Common myeloid progenitor, CD34-positive (primary cell): Measurements from ENCODE around the gene ZDHHC14.
"Not testable (repeated sequence)": the region's sequence is repeated elsewhere in the genome, so short reads cannot be mapped to it uniquely, and the experiment has no call there.

ENCODE experiments used
- CTCF ChIA-PET: fragments of 350-600 bp; sonication (Branson Sonifier 250); formaldehyde crosslinking; loops from one replicate; lab custom pipeline; 2021; ENCODE audit warnings: antibody characterized with exemption; lab: Charles Lee
- POLR2A ChIA-PET: fragments of 350-600 bp; sonication (Branson Sonifier 250); formaldehyde crosslinking; loops from one replicate; lab custom pipeline; 2021; ENCODE audit warnings: antibody characterized with exemption; lab: Charles Lee
- DNase-seq, 3 donors: peaks; one replicate each; pipeline versions ENCODE4 v3.0.0 to v3.0.0-alpha.2; 2013
- H3K27ac ChIP-seq, 2 experiments: 1 replicate in 1 of 2; 2 replicates in 1 of 2; pipeline ENCODE4 v1.7.0; 2013; ENCODE audit warnings: inconsistent platforms in 2 of 2, low read length in 2 of 2, mild to moderate bottlenecking in 2 of 2, low read depth in 1 of 2, moderate library complexity in 1 of 2; ENCODE audit not compliant: severe bottlenecking in 2 of 2, insufficient read depth in 1 of 2, poor library complexity in 1 of 2
- H3K27me3 ChIP-seq, 5 experiments: replicated peaks in 2 of 5; 1 replicate in 3 of 5; 2 replicates in 2 of 5; pipeline versions ENCODE4 v1.6.1 to v1.7.0; 2013; ENCODE audit warnings: low read length in 4 of 5, mild to moderate bottlenecking in 2 of 5, moderate library complexity in 2 of 5, inconsistent platforms in 1 of 5; ENCODE audit not compliant: insufficient read depth in 5 of 5, control insufficient read depth in 4 of 5
- H3K36me3 ChIP-seq, 4 experiments: 1 replicate in 2 of 4; 2 replicates in 2 of 4; pipeline versions ENCODE4 v1.6.1 to v1.7.0; 2013; ENCODE audit warnings: low read length in 3 of 4, control low read depth in 1 of 4, mild to moderate bottlenecking in 1 of 4; ENCODE audit not compliant: control insufficient read depth in 4 of 4, insufficient read depth in 4 of 4
- H3K4me1 ChIP-seq, 4 experiments: 1 replicate in 3 of 4; 2 replicates in 1 of 4; pipeline versions ENCODE4 v1.6.1 to v1.7.1; 2013; ENCODE audit warnings: low read length in 3 of 4, mild to moderate bottlenecking in 3 of 4, control low read depth in 1 of 4, inconsistent platforms in 1 of 4, moderate library complexity in 1 of 4; ENCODE audit not compliant: control insufficient read depth in 4 of 4, insufficient read depth in 4 of 4; ENCODE audit errors: control extremely low read depth in 1 of 4
- H3K4me3 ChIP-seq, 7 experiments: 1 replicate in 4 of 7; 2 replicates in 3 of 7; pipeline versions ENCODE4 v1.5.1 to v1.7.0; 2013; ENCODE audit warnings: mild to moderate bottlenecking in 7 of 7, low read length in 6 of 7, moderate library complexity in 6 of 7, inconsistent platforms in 2 of 7, low read depth in 2 of 7, control low read depth in 1 of 7; ENCODE audit not compliant: insufficient read depth in 4 of 7, control insufficient read depth in 1 of 7; ENCODE audit errors: extremely low read depth in 1 of 7
- H3K9me3 ChIP-seq, 5 experiments: 1 replicate in 4 of 5; 2 replicates in 1 of 5; pipeline versions ENCODE4 v1.6.1 to v1.7.1; 2013; ENCODE audit warnings: low read length in 4 of 5, mild to moderate bottlenecking in 2 of 5, inconsistent platforms in 1 of 5, low read depth in 1 of 5, moderate library complexity in 1 of 5; ENCODE audit not compliant: control insufficient read depth in 4 of 5, insufficient read depth in 2 of 5; ENCODE audit errors: control extremely low read depth in 1 of 5
- WGBS: methylation state at CpG from one replicate; pipeline ENCODE4 v1.1.5; 2013; ENCODE audit not compliant: insufficient coverage; 5-methylcytosine and 5-hydroxymethylcytosine counted together

Gene ZDHHC14

DNA sequence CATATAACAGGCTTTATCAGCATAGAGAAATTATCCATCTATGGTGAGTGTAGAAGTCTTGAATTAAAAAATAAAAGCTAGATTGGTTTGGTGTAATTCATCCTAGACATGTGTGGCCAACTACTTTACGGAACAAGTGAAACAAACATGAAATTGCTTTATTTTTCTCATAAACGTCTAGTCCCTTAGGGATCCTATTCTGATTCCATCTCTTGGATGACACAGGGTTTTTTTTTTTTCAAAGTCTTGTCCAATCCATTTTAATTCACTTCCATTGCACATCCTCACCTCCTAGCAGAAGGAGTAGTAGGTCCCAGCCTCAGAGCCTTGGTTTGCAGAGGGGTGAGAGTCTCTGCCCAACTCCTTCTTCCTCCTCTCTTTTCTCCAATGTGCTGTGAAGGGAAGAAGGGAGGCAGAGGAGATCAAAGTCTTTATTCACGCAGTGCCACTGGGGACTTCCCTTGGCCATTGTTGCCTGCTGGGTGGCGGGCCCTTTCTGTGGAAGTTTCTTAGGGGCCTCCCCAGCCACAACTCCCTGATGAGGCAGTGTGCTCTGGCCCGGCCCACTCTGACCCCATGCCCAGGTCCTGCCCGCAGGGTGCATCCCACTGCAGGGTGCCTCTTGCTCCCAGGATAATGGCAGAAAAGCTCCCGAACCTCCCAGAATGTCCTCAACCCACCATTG, 337.7 kb downstream of the ZDHHC14 start:
- ChIA-PET CTCF (interaction anchor here (1.9 kb wide), 1 partner anchor 53 kb away, joined by 5 read pairs; no protein-coding TSS in a partner anchor), POLR2A (no interaction called here)
- H3K27ac ChIP-seq, result no peak overlapping the region
- H3K4me3 ChIP-seq, result no peak overlapping the region
- WGBS, result 95% methylated on average over 6 of the region's 7 CpGs
- no peak for DNase-seq
- no peaks in the 10 kb centered on the region for H3K36me3 ChIP-seq
- H3K27me3 ChIP-seq, result no peaks in the 10 kb centered on the region
- H3K9me3 ChIP-seq, result no peaks in the 10 kb centered on the region
- no peaks in the 10 kb centered on the region for H3K4me1 ChIP-seq

DNA sequence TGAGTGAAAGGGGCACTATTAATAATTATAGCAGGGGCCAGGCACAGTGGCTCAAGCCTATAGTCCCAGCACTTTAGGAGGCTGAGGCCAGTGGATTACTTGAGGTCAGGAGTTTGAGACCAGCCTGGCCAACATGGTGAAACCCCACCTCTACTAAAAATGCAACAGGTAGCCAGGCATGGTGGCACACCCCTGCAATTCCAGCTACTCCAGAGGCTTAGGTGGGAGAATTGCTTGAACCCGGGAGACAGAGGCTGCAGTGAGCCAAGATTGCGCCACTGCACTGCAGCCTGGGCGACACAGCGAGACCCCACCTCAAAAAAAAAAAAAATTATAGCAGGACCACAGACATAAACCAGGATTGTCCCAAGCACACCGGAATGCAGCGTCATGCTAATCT, 340.0 kb downstream of the ZDHHC14 start:
- CTCF ChIA-PET, result interaction anchor here (1.9 kb wide), 1 partner anchor 55 kb away, joined by 5 read pairs; no protein-coding TSS in a partner anchor
- 100% methylated on average over 3 of the region's 6 CpGs for WGBS
- DNase-seq, H3K4me3 ChIP-seq, H3K27ac ChIP-seq, H3K27me3 ChIP-seq, H3K36me3 ChIP-seq, POLR2A ChIA-PET, H3K4me1 ChIP-seq: not testable (repeated sequence)
- H3K9me3 ChIP-seq, result peaks cover 0 to 14% (median 5%) of the 10 kb centered on the region in 5 experiments

DNA sequence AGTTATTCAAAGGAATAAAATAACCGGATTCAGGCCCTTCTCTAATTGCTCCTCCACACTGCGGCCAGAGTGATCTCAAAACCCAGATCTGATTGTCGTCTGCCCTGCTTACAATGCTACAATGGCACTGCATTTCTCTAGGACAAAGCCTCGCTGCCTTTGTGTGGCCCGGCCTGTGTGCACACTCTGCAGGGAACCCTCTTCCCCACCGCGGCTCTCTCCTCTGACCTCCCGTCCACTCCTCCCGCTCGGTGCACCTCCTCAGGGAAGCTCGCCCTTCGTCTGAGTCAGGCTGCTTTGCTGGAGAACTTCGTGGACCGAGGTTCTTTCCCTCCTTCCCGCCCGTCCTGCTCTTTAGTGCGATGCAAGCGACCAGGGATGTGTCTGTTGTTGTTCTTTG, 340.4 kb downstream of the ZDHHC14 start:
- Histone ChIP-seq H3K4me3 (no peak overlapping the region), H3K27ac (no peak overlapping the region), H3K9me3 (peaks cover 0 to 14% (median 5%) of the 10 kb centered on the region in 5 experiments), H3K4me1 (no peaks in the 10 kb centered on the region), H3K36me3 (no peaks in the 10 kb centered on the region), H3K27me3 (peaks cover 0 to 2% (median 0%) of the 10 kb centered on the region in 5 experiments)
- CTCF ChIA-PET, result no interaction called here
- no peak for DNase-seq
- WGBS, result 95% methylated on average over 16 of the region's 18 CpGs
- POLR2A ChIA-PET, result no interaction called here

DNA sequence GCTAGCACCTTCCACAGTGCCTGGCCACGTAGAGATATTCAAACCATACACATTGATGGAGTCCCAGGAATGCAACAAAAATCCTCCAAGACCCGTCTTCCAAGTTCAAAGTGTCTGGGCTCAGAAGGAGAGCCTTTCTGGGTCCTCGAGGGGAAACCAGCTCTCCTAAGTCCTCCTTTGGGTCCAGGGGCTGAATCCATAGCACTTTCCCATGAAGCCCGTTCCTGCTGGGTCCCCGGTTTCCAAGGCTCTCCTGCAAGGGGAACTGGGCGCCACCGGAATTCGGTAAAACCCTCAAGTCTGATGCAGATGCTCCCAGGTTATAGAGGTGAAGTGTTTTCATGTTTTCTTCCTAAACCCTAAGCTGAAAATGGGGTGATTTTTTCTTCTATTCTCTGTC, 340.8 kb downstream of the ZDHHC14 start:
- peaks cover 0 to 14% (median 5%) of the 10 kb centered on the region in 5 experiments for H3K9me3 ChIP-seq
- no peaks in the 10 kb centered on the region for H3K4me1 ChIP-seq
- DNase-seq, result no peak
- 99% methylated on average over 8 of the region's 8 CpGs for WGBS
- no peaks in the 10 kb centered on the region for H3K36me3 ChIP-seq
- CTCF ChIA-PET, result no interaction called here
- peaks cover 0 to 2% (median 0%) of the 10 kb centered on the region in 5 experiments for H3K27me3 ChIP-seq
- no peak overlapping the region for H3K27ac ChIP-seq
- POLR2A ChIA-PET, result no interaction called here
- no peak overlapping the region for H3K4me3 ChIP-seq

DNA sequence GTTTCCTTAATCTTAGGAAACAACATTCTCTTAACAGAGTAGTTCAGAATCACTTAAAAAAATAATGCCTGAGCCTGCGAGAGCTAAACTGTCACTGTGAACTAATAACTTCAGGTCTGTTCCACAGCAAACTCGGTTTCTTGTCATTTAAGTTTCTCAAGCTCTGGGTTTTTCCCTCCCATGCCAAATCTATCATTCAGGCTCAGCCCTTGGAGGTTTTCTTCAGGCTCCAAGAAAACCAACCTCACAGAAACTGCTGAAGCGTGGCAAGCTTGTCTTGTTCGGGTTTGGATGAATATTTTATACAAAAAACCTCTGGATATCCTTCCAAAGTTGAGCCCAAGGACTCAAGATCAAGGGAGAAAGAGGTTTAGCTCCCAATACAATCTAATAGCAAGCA, 342.4 kb downstream of the ZDHHC14 start:
- no peak for DNase-seq
- Histone ChIP-seq H3K27me3 (peaks cover 0 to 2% (median 0%) of the 10 kb centered on the region in 5 experiments), H3K4me3 (no peak overlapping the region), H3K36me3 (no peaks in the 10 kb centered on the region), H3K27ac (no peak overlapping the region), H3K4me1 (no peaks in the 10 kb centered on the region), H3K9me3 (peaks cover 0 to 14% (median 5%) of the 10 kb centered on the region in 5 experiments)
- POLR2A ChIA-PET, result no interaction called here
- CTCF ChIA-PET, result no interaction called here
- WGBS, result 90% methylated on average over 2 of the region's 4 CpGs

- no peak for DNase-seq
- no peak overlapping the region for H3K4me3 ChIP-seq
- no peak overlapping the region for H3K27ac ChIP-seq
- peaks cover 0 to 2% (median 0%) of the 10 kb centered on the region in 5 experiments for H3K27me3 ChIP-seq
- H3K4me1 ChIP-seq, result no peaks in the 10 kb centered on the region
- ChIA-PET CTCF (no interaction called here), POLR2A (interaction anchor here (0.7 kb wide), 1 partner anchor 38 kb away, joined by 3 read pairs; no protein-coding TSS in a partner anchor)
- H3K36me3 ChIP-seq, result no peaks in the 10 kb centered on the region
- H3K9me3 ChIP-seq, result peaks cover 0 to 14% (median 5%) of the 10 kb centered on the region in 5 experiments
- 100% methylated on average over 4 of the region's 5 CpGs for WGBS
Measured at GRCh38 chr6:157724138-157724820, 343.3 kb downstream of the ZDHHC14 start.
